Neural cell (in vitro differentiated cells): ENCODE data around the gene ERCC2. TPM values are rescaled to one million over a fixed set of nuclear protein-coding genes. Genes with fewer than 3 reads are reported as not detected.

Experiments used
- H2AFZ ChIP-seq: fragments of 200-600, 300-800 bp; sonication (generic), shearing (Covaris generic); 2 replicates; pipeline ENCODE4 v1.6.0; 2014; ENCODE audit warnings: low read depth, mild to moderate bottlenecking, antibody characterized with exemption, low read length, moderate library complexity
- H3F3A ChIP-seq: fragments of 200-600 bp; shearing (Covaris generic); 2 replicates; pipeline ENCODE4 v1.6.1; 2016; ENCODE audit warnings: mild to moderate bottlenecking, moderate library complexity, mixed read lengths, antibody characterized with exemption, low read length; ENCODE audit not compliant: insufficient read depth, poor library complexity, severe bottlenecking
- H3K27ac ChIP-seq: fragments of 200-600, 300-800 bp; sonication (generic), shearing (Covaris generic); 2 replicates; pipeline ENCODE4 v1.5.1; 2014; ENCODE audit warnings: mild to moderate bottlenecking, low read length, moderate library complexity
- H3K27me3 ChIP-seq: fragments of 300-800, 200-600 bp; sonication (generic), shearing (Covaris generic); 2 replicates; pipeline ENCODE4 v1.6.0; 2014; ENCODE audit warnings: mild to moderate bottlenecking, low read depth, low read length, moderate library complexity; ENCODE audit not compliant: insufficient read depth
- H3K36me3 ChIP-seq: fragments of 300-800, 200-600 bp; sonication (generic), shearing (Covaris generic); 2 replicates; pipeline ENCODE4 v1.5.1; 2014; ENCODE audit warnings: mild to moderate bottlenecking, antibody characterized with exemption, low read length, moderate library complexity; ENCODE audit not compliant: insufficient read depth
- H3K4me2 ChIP-seq: fragments of 300-800, 200-600 bp; sonication (generic), shearing (Covaris generic); 2 replicates; pipeline ENCODE4 v1.6.0; 2014; ENCODE audit warnings: mild to moderate bottlenecking, low read length
- H3K4me3 ChIP-seq: fragments of 300-800, 200-600 bp; sonication (generic), shearing (Covaris generic); 2 replicates; pipeline ENCODE4 v1.5.1; 2014; ENCODE audit warnings: mild to moderate bottlenecking, low read length, moderate library complexity
- H3K79me2 ChIP-seq: fragments of 200-600 bp; shearing (Covaris generic); replicated peaks from 2 replicates; pipeline ENCODE4 v1.6.0; 2014; ENCODE audit warnings: mild to moderate bottlenecking, low read length, moderate library complexity; ENCODE audit not compliant: insufficient read depth
- H3K9ac ChIP-seq: fragments of 300-800, 200-600 bp; sonication (generic), shearing (Covaris generic); 2 replicates; pipeline ENCODE4 v1.6.1; 2016; ENCODE audit warnings: mild to moderate bottlenecking, low read length, mixed read lengths
- H3K9me2 ChIP-seq: fragments of 200-600 bp; shearing (Covaris generic); 2 replicates; pipeline ENCODE4 v1.6.1; 2016; ENCODE audit warnings: mild to moderate bottlenecking, low read length, mixed read lengths; ENCODE audit not compliant: insufficient read depth
- H3K9me3 ChIP-seq: fragments of 200-600, 300-800 bp; sonication (generic), shearing (Covaris generic); 2 replicates; pipeline ENCODE4 v1.6.1; 2016; ENCODE audit warnings: mild to moderate bottlenecking, mixed run types, low read length, moderate library complexity, mixed read lengths
- H4K20me1 ChIP-seq: fragments of 200-600 bp; shearing (Covaris generic); 2 replicates; pipeline ENCODE4 v1.6.1; 2016; ENCODE audit warnings: mild to moderate bottlenecking, mixed run types; ENCODE audit not compliant: insufficient read depth
- CTCF ChIP-seq: fragments of 450-650 bp; IDR thresholded peaks from 2 replicates; pipeline ENCODE4 v1.5.1; 2014; ENCODE audit warnings: antibody characterized with exemption, mild to moderate bottlenecking, moderate library complexity; ENCODE audit not compliant: poor library complexity, severe bottlenecking
- EP300 ChIP-seq: fragments of 450-650 bp; conservative IDR thresholded peaks from 2 replicates; pipeline ENCODE4 v1.6.1; 2014; ENCODE audit warnings: antibody characterized with exemption, mild to moderate bottlenecking, moderate library complexity; ENCODE audit not compliant: poor library complexity, severe bottlenecking
- EZH2 ChIP-seq: fragments of 200-600, 300-800 bp; shearing (Covaris generic), sonication (generic); IDR thresholded peaks from 2 replicates; pipeline ENCODE4 v1.6.1; 2014; ENCODE audit warnings: antibody characterized with exemption, low read length, borderline replicate concordance, mild to moderate bottlenecking; ENCODE audit not compliant: insufficient read depth, poor library complexity, severe bottlenecking
- MXI1 ChIP-seq: fragments of 450-650 bp; conservative IDR thresholded peaks from 2 replicates; pipeline ENCODE4 v1.6.1; 2014; ENCODE audit warnings: antibody characterized with exemption, mild to moderate bottlenecking; ENCODE audit not compliant: poor library complexity, severe bottlenecking
- POLR2AphosphoS5 ChIP-seq: IDR thresholded peaks from 2 replicates; pipeline ENCODE4 v1.6.1; 2012
- RAD21 ChIP-seq: fragments of 450-650 bp; conservative IDR thresholded peaks from 2 replicates; pipeline ENCODE4 v1.6.1; 2014; ENCODE audit warnings: antibody characterized with exemption, mild to moderate bottlenecking, moderate library complexity
- REST ChIP-seq: IDR thresholded peaks from 2 replicates; pipeline ENCODE4 v1.6.1; 2012; ENCODE audit warnings: borderline replicate concordance
- SMC3 ChIP-seq: fragments of 450-650 bp; conservative IDR thresholded peaks from 2 replicates; pipeline ENCODE4 v1.6.1; 2014; ENCODE audit warnings: antibody characterized with exemption, mild to moderate bottlenecking, moderate library complexity; ENCODE audit not compliant: poor library complexity
- TAF1 ChIP-seq: IDR thresholded peaks from 2 replicates; pipeline ENCODE4 v1.6.1; 2012; ENCODE audit warnings: low read depth
- polyA plus RNA-seq: library from polyadenylated mRNA; depleted of rRNA; stranded (reverse); fragments of >200 nt; gene quantifications from 2 replicates; pipeline ENCODE4 v1.2.3, GENCODE V29; 2014

The ERCC2 gene
- polyA plus RNA-seq, 1 donor from 2014 or later: 28.8 TPM

- Histone ChIP-seq H3K27ac (no peak overlapping the region), H3K9me2 (no peaks in the 10 kb centered on the region), H3K9me3 (no peaks in the 10 kb centered on the region), H3F3A (no peaks in the 10 kb centered on the region), H3K9ac (no peak overlapping the region), H3K36me3 (no peaks in the 10 kb centered on the region), H2AFZ (no peak overlapping the region), H3K4me3 (no peak overlapping the region), H4K20me1 (no peaks in the 10 kb centered on the region), H3K4me2 (no peak overlapping the region), H3K27me3 (peaks cover 5% of the 10 kb centered on the region), H3K79me2 (no peaks in the 10 kb centered on the region)
- no peak for TF ChIP-seq TAF1
- TF ChIP-seq POLR2AphosphoS5: no peak
Observed at GRCh38 chr19:45380107-45380506, 9.7 kb upstream of the ERCC2 start.

- no peaks in the 10 kb centered on the region for H3K36me3 ChIP-seq
- H3K27me3 ChIP-seq: no peaks in the 10 kb centered on the region
- H4K20me1 ChIP-seq: no peaks in the 10 kb centered on the region
- no peaks in the 10 kb centered on the region for H3K79me2 ChIP-seq
- no peak overlapping the region for H2AFZ ChIP-seq
- H3K9ac ChIP-seq: no peak overlapping the region
- H3K4me2 ChIP-seq: no peak overlapping the region
- no peaks in the 10 kb centered on the region for H3K9me2 ChIP-seq
- H3F3A ChIP-seq: no peaks in the 10 kb centered on the region
- no peak overlapping the region for H3K27ac ChIP-seq
- H3K9me3 ChIP-seq: no peaks in the 10 kb centered on the region
- TF ChIP-seq CTCF: no peak
- TF ChIP-seq EP300: no peak
- no peak for TF ChIP-seq EZH2
- no peak for TF ChIP-seq TAF1
- TF ChIP-seq POLR2AphosphoS5: no peak
- no peak for TF ChIP-seq REST
- TF ChIP-seq RAD21: no peak
- TF ChIP-seq MXI1: no peak
- TF ChIP-seq SMC3: no peak
- H3K4me3 ChIP-seq: no peak overlapping the region
Observed at GRCh38 chr19:45376045-45376724, 5.8 kb upstream of the ERCC2 start.
